HG03139 (cell line): Measurements from ENCODE around the gene EFTUD2.

Source experiments
- ATAC-seq: cut with Tn5 transposase; IDR thresholded peaks from one replicate; pipeline ENCODE4 v1.9.1; 2021; ENCODE audit not compliant: unreplicated experiment

EFTUD2 gene

DNA sequence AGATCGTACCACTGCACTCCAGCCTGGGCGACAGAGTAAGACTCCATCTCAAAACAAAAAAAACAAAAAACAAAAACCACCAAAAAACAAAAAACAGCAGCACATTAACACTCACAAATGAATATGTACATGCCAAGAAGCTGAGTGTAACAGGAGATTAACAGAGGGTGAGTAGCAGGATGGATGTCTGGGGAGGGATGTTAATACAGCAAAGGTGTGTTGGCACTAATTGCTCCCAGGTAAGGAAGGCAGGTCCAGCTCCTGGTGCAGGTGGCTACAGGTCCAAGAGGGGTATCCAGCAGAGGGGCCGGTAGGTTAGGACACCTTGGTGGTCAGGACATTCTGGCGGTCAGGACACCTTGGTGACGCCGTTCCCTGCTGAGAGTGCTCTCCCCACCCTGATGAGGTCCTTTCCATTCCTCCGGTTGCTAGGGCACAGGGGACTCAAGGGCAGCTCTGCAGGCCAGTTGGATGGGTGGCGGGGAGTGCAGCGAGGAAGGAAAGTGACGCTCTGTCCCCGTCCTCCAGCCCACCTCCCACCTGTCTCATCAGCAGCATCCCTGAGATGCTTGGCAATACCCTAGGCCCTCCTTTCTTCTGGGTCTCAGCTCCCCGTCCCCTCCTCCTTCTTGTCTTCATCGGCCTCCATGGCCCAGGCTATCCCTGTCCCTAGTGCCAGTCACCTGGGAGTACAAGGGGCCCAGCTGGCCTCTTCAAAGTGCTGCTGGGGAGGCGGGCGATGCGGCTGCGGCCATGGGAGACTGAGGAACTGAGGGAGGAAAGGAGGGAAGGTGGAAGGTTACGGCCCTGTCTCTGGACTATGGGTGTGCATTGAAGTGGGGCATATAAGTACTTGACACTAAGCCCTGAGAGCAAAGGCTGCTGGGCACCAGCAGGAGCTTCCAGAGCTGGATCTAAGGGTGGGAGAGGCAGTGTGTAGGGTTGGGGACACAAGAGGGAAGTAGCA, 26.8 kb upstream of the EFTUD2 start:
- no peak for ATAC-seq

DNA sequence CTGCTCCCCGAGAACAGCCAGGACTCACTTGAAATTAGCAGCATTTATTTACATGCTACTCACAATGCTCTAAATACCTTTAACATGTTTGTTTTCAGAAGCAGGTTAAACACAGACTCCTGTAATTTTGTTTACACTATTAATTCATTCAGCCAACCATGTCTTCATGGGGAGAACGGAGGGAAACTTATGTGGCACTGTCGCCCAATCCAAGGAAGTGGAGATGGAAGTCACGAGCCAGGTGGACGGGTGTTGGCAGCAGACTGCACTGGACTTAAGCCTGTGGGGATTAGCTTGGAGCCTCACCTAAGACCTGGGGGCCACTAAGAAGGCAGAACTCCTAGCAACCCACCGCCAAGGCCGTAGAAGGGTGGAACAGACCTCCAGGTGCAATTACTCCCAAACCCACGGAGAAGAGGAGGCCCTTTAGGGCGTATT, 24.9 kb upstream of the EFTUD2 start:
- no peak for ATAC-seq

GRCh38 chr17:44922746-44923470, 23.7 kb upstream of the EFTUD2 start:
- ATAC-seq = no peak

GRCh38 chr17:44922136-44922535, 22.9 kb upstream of the EFTUD2 start:
- ATAC-seq = no peak

GRCh38 chr17:44921122-44921882, 22.1 kb upstream of the EFTUD2 start:
- ATAC-seq = no peak

GRCh38 chr17:44920565-44920940, 21.3 kb upstream of the EFTUD2 start:
- peak; percentile 27 for ATAC-seq

DNA sequence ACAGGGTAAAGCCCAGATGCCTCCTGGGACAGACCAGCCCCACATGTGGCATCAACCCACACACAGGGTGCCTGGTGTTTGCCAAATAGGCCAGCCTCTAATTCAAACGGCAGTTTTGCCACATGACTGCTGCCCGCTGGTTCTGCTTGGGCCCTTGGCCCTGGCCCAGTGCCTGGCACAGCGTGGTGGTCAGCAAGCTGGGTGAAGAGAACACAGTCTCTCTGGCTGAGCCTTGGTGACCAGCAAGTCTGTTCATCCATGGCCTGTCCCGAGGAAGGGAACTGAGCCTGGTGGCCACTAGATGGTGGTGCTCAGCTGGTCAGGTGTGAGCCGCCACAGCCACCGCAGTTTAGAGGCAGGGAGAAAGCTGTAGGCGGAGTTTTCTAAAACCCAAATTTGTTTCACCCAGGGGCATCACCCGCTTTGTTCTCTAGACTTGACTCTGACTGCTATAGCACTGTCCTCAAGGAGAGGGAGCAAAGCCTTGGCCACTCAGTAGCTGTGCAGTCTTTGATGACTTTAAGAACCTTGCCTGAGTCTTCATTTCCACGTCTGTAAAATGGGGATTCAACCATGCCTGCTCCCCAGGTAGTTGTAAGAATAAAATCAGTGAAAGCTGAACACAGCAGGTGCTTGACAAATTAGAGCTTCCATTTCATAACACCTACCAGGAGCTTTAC, 20.8 kb upstream of the EFTUD2 start:
- ATAC-seq = peak; percentile 68

- no peak for ATAC-seq
Observed at GRCh38 chr17:44919411-44919810, 20.2 kb upstream of the EFTUD2 start.

DNA sequence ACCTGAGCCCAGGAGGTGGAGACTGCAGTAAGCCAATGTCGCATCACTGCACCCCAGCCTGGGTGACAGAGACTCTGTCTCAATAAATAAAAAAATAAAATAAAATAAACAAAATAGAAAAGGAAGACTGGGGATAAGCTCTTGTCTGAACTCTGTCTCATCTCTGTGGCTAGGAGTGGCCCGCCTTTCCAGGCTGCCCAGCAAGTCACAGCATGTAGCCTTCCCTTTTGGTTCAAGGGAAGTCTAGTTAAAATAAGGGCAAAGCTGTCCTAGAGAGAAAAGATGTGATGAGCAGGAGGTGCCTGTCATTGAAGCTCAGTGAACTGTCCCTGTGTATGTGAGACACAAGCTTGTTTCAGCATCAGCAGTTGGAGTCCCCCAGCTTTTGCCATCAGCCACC, 18.8 kb upstream of the EFTUD2 start:
- ATAC-seq = no peak

- ATAC-seq = no peak
Observed at GRCh38 chr17:44917456-44917855, 18.2 kb upstream of the EFTUD2 start.

DNA sequence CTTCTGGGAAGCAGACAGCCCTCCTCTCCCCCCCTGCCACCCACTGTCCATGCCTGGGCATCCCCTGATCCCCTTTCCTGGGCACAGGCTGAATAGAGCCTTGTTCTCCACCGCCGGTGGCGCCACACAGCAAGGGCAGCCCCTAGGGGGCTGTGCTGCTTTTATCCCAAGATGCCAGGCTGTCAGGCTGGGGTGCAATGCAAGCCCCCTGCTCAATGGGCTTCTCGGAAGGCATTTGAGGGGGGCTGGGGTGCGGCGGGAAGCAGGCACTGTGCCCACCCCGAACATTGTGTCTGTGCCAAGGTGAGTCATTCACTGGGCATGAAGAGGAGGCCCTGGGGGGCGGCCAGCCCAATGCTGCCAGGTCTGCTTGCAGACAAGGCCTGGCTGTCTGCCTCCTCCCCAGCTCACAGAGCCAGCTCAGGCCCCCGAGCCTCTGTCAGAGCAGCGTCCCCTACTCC, 17.6 kb upstream of the EFTUD2 start:
- ATAC-seq = no peak

- no peak for ATAC-seq
Observed at GRCh38 chr17:44915862-44916780, 16.9 kb upstream of the EFTUD2 start.

- no peak for ATAC-seq
Observed at GRCh38 chr17:44915321-44915726, 16.1 kb upstream of the EFTUD2 start, which contains the start of gene GFAP. Gene GFAP, minus strand, starts transcription at chr17:44915500. Its CDS starts 14 bp downstream, at chr17:44915486.

DNA sequence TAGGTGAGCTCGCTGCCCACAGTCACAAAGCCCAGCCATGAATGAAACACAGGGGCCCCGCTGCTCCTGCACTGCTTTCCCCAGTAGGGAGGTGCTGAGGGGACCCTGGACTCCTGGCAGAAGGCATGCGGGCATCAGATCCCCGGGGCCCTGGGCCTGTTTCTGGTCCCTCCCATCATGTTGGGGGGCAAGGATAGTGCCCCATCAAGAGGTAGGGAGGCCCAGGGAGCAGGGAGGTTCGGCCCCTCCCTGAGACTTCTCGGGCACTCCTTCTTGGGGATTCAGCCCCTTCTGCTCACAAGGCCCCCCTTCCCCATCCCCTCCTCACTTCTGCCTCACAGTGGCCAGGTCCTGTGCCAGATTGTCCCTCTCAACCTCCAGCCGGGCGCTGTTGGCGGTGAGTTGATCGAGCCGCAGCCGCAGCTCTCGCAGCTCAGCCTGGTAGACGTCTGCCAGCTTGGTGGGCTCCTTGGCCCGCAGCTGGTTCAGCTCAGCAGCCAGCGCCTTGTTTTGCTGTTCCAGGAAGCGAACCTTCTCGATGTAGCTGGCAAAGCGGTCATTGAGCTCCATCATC, 15.5 kb upstream of the EFTUD2 start:
- ATAC-seq = no peak

DNA sequence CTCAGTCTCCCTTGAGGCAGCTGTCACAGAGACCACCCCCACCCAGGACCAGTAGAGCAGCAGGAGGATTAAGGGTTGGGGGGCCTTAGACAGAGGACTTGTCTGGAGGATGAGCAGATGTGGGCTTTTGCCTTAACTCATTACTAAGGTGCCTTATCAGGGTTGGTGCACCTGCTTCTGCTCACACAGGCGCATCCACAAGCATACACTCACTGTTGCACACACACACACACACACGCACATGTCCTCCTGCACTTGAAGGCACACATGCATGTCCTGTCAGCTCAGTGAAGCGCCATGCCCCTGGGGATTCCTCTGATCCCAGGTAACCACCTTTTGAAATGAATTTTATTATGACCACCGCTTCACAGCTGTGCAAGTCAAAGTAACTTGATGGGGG, 14.9 kb upstream of the EFTUD2 start:
- no peak for ATAC-seq

- no peak for ATAC-seq
Observed at GRCh38 chr17:44913676-44914075, 14.4 kb upstream of the EFTUD2 start.

- no peak for ATAC-seq
Observed at GRCh38 chr17:44912763-44913544, 13.7 kb upstream of the EFTUD2 start.
